GM23338 (cell line): Measurements from ENCODE around the gene MED27. TPM values are rescaled to one million over a fixed set of nuclear protein-coding genes. Genes with fewer than 3 reads are reported as not detected.

Source experiments
- ATAC-seq: fragments of 200-7000 bp; cut with Tn5 transposase; 3 replicates; pipeline ENCODE4 v1.9.1; 2020
- DNase-seq: peaks from one replicate; pipeline ENCODE4 v3.0.0-alpha.2; 2015; ENCODE audit warnings: low spot score
- H2AFZ ChIP-seq: fragments of 200-600 bp; sonication (generic); 2 replicates; pipeline ENCODE4 v1.8.0; 2016; ENCODE audit warnings: antibody characterized with exemption, mild to moderate bottlenecking, moderate library complexity
- H3F3A ChIP-seq: fragments of 200-600 bp; sonication (generic); replicated peaks from 2 replicates; pipeline ENCODE4 v1.8.0; 2017; ENCODE audit warnings: antibody characterized with exemption, mixed run types, low read depth
- H3K27ac ChIP-seq: fragments of 200-600 bp; sonication (generic); 2 replicates; pipeline ENCODE4 v1.6.1; 2016; ENCODE audit warnings: low read depth
- H3K27me3 ChIP-seq: fragments of 200-600 bp; sonication (generic); 2 replicates; pipeline ENCODE4 v1.8.0; 2016; ENCODE audit warnings: mild to moderate bottlenecking, mixed run types, moderate library complexity; ENCODE audit not compliant: insufficient read depth
- H3K36me3 ChIP-seq: fragments of 200-600 bp; sonication (generic); 2 replicates; pipeline ENCODE4 v1.8.0; 2016; ENCODE audit warnings: mild to moderate bottlenecking; ENCODE audit not compliant: insufficient read depth
- H3K4me1 ChIP-seq: fragments of 200-600 bp; sonication (generic); 2 replicates; pipeline ENCODE4 v1.8.0; 2016; ENCODE audit warnings: mild to moderate bottlenecking, moderate library complexity; ENCODE audit not compliant: insufficient read depth
- H3K4me2 ChIP-seq: fragments of 200-600 bp; sonication (generic); 2 replicates; pipeline ENCODE4 v1.7.1; 2017; ENCODE audit warnings: mixed run types
- H3K4me3 ChIP-seq: fragments of 200-600 bp; sonication (generic); 2 replicates; pipeline ENCODE4 v1.6.1; 2016; ENCODE audit warnings: mixed run types
- H3K79me2 ChIP-seq: fragments of 200-600 bp; sonication (generic); replicated peaks from 2 replicates; pipeline ENCODE4 v1.8.0; 2017; ENCODE audit warnings: mild to moderate bottlenecking; ENCODE audit not compliant: insufficient read depth
- H3K9me2 ChIP-seq: fragments of 200-600 bp; sonication (generic); 2 replicates; pipeline ENCODE4 v1.8.0; 2017; ENCODE audit not compliant: insufficient read depth
- H4K20me1 ChIP-seq: fragments of 200-600 bp; sonication (generic); replicated peaks from 2 replicates; pipeline ENCODE4 v1.8.0; 2017; ENCODE audit warnings: mild to moderate bottlenecking; ENCODE audit not compliant: insufficient read depth
- H3K27ac Mint-ChIP-seq: 2 replicates; pipeline ENCODE4 v1.8.0; 2020; ENCODE audit warnings: inconsistent platforms, mild to moderate bottlenecking, moderate library complexity, mixed read lengths
- H3K27me3 Mint-ChIP-seq: 3 replicates; pipeline ENCODE4 v1.8.0; 2022; ENCODE audit warnings: low read depth, mild to moderate bottlenecking, moderate library complexity, mixed read lengths, inconsistent platforms; ENCODE audit not compliant: insufficient read depth, poor library complexity
- H3K36me3 Mint-ChIP-seq: 3 replicates; pipeline ENCODE4 v1.8.0; 2021; ENCODE audit warnings: low read depth, mild to moderate bottlenecking, inconsistent platforms, moderate library complexity, mixed read lengths
- H3K4me1 Mint-ChIP-seq: 3 replicates; pipeline ENCODE4 v1.8.0; 2020; ENCODE audit warnings: mild to moderate bottlenecking, inconsistent platforms, mixed read lengths
- H3K4me3 Mint-ChIP-seq: 3 replicates; pipeline ENCODE4 v1.8.0; 2021; ENCODE audit warnings: moderate library complexity, mild to moderate bottlenecking, inconsistent platforms, mixed read lengths
- H3K9me3 Mint-ChIP-seq: 3 replicates; pipeline ENCODE4 v1.8.0; 2020; ENCODE audit warnings: moderate library complexity, mild to moderate bottlenecking, inconsistent platforms, mixed read lengths
- CREB1 ChIP-seq: fragments of 250-450 bp; sonication (Bioruptor Pico); IDR thresholded peaks from 2 replicates; pipeline ENCODE4 v1.5.0; 2020; ENCODE audit warnings: low read depth, mild to moderate bottlenecking, moderate library complexity
- CTCF ChIP-seq, 2 experiments: fragments of 200-600 bp in 1 of 2; sonication (generic) in 1 of 2; conservative IDR thresholded peaks; 2 replicates each; pipeline versions ENCODE4 v1.5.1 to v1.6.1; 2016 to 2017; ENCODE audit warnings: antibody characterized with exemption in 2 of 2, low read depth in 2 of 2, mild to moderate bottlenecking in 2 of 2, moderate library complexity in 1 of 2
- ETS1 ChIP-seq: IDR thresholded peaks from 2 replicates; pipeline ENCODE4 v1.6.1; 2016; ENCODE audit warnings: antibody characterized with exemption
- EZH2 ChIP-seq: fragments of 200-600 bp; sonication (generic); IDR thresholded peaks from one replicate; pipeline ENCODE4 v1.8.0; 2017; ENCODE audit warnings: antibody characterized with exemption, mild to moderate bottlenecking, low read depth; ENCODE audit not compliant: unreplicated experiment
- EZH2phosphoT487 ChIP-seq: fragments of 200-600 bp; sonication (generic); IDR thresholded peaks from one replicate; pipeline ENCODE4 v1.8.1; 2018; ENCODE audit warnings: antibody characterized with exemption; ENCODE audit not compliant: unreplicated experiment
- JUNB ChIP-seq: IDR thresholded peaks from one replicate; pipeline ENCODE4 v1.6.1; 2016; ENCODE audit warnings: antibody characterized with exemption; ENCODE audit not compliant: unreplicated experiment
- NANOG ChIP-seq: IDR thresholded peaks from 2 replicates; pipeline ENCODE4 v1.6.1; 2016; ENCODE audit warnings: antibody characterized with exemption, borderline replicate concordance
- POLR2AphosphoS5 ChIP-seq: IDR thresholded peaks from 2 replicates; pipeline ENCODE4 v1.6.1; 2016; ENCODE audit warnings: antibody characterized with exemption, low read depth
- REST ChIP-seq: IDR thresholded peaks from one replicate; pipeline ENCODE4 v1.6.1; 2018; ENCODE audit warnings: antibody characterized with exemption; ENCODE audit not compliant: unreplicated experiment
- STAT1 ChIP-seq: IDR thresholded peaks from one replicate; pipeline ENCODE4 v1.6.1; 2016; ENCODE audit warnings: antibody characterized with exemption; ENCODE audit not compliant: unreplicated experiment
- ZNF114 ChIP-seq: fragments of 250-450 bp; sonication (Bioruptor Pico); IDR thresholded peaks from 2 replicates; pipeline ENCODE4 v1.5.0; 2020; ENCODE audit warnings: mild to moderate bottlenecking, moderate library complexity
- ZNF331 ChIP-seq: fragments of 250-450 bp; sonication (Bioruptor Pico); IDR thresholded peaks from 2 replicates; pipeline ENCODE4 v1.5.0; 2020; ENCODE audit warnings: low read depth, mild to moderate bottlenecking, moderate library complexity
- ZNF462 ChIP-seq: fragments of 250-450 bp; sonication (Bioruptor Pico); IDR thresholded peaks from 2 replicates; pipeline ENCODE4 v1.5.0; 2020; ENCODE audit warnings: mild to moderate bottlenecking, moderate library complexity
- polyA plus RNA-seq: library from polyadenylated mRNA; unstranded; fragments of >200 nt; fragmentation: Nextera tagmentation; extraction: Ambion mirVana; gene quantifications from 2 replicates; pipeline ENCODE4 v1.2.1, GENCODE V29; 2016
- total RNA-seq: library from RNA; depleted of rRNA; stranded (reverse); fragments of >200 nt; shearing (Covaris generic); gene quantifications from 2 replicates; pipeline ENCODE4 v1.2.3, GENCODE V29; 2014

The MED27 gene
- total and polyA plus RNA-seq, 2 experiments from 2014 or later = 30.6 to 35.0 TPM

GRCh38 chr9:132020272-132020671 is 59.4 kb downstream of the MED27 start:
- H4K20me1 ChIP-seq = peaks cover 3% of the 10 kb centered on the region; the same call in 1 of the 2 replicates
- H3K36me3 Mint-ChIP-seq = no peaks in the 10 kb centered on the region
- TF ChIP-seq STAT1 (no peak), EZH2 (no peak), ETS1 (no peak), CTCF (conservative IDR thresholded peaks at IDR 0.05; ENCODE audit: low read depth in 2 of 2) (no peak), POLR2AphosphoS5 (no peak), EZH2phosphoT487 (no peak), ZNF114 (CRISPR knock-in tag) (no peak), JUNB (no peak), REST (no peak), ZNF331 (no peak), CREB1 (no peak), NANOG (no peak), ZNF462 (CRISPR knock-in tag) (no peak)

More at GRCh38 chr9:132020272-132020671, 59.4 kb downstream of the MED27 start:
- Mint-ChIP-seq H3K4me1 (peaks cover 61% of the 10 kb centered on the region), H3K9me3 (no peaks in the 10 kb centered on the region), H3K4me3 (no peak overlapping the region), H3K27ac (no peak overlapping the region), H3K27me3 (no peaks in the 10 kb centered on the region)
- Histone ChIP-seq H3K79me2 (peaks cover 65% of the 10 kb centered on the region), H3K4me2 (peak overlapping the region; percentile 50), H2AFZ (no peak overlapping the region), H3F3A (no peaks in the 10 kb centered on the region), H3K36me3 (no peaks in the 10 kb centered on the region), H3K27me3 (no peaks in the 10 kb centered on the region), H3K4me3 (no peak overlapping the region), H3K4me1 (peaks cover 42% of the 10 kb centered on the region), H3K27ac (no peak overlapping the region), H3K9me2 (no peaks in the 10 kb centered on the region)
- DNase-seq = no peak
- no peak for ATAC-seq
